Mucosa of descending colon (tissue), 3 donors: Measurements from ENCODE around the gene TTBK2. TPM values are rescaled to one million over a fixed set of nuclear protein-coding genes. Genes with fewer than 3 reads are reported as not detected.

Source experiments
- ATAC-seq: fragments of 200-7000 bp; cut with Tn5 transposase; one replicate; pipeline ENCODE4 v1.9.1; 2020; ENCODE audit warnings: mild to moderate bottlenecking, moderate library complexity
- DNase-seq, 3 donors: peaks; one replicate each; pipeline ENCODE4 v3.0.0-alpha.2; 2020
- H3K36me3 ChIP-seq: fragments of 200-600 bp; one replicate; pipeline ENCODE4 v1.8.0; 2021; ENCODE audit warnings: low read depth, mild to moderate bottlenecking
- H3K4me1 ChIP-seq: fragments of 200-600 bp; one replicate; pipeline ENCODE4 v1.8.0; 2021; ENCODE audit warnings: low read depth, mild to moderate bottlenecking
- H3K4me3 ChIP-seq: fragments of 200-600 bp; one replicate; pipeline ENCODE4 v1.8.0; 2021; ENCODE audit warnings: mild to moderate bottlenecking
- H3K9me3 ChIP-seq: fragments of 200-600 bp; one replicate; pipeline ENCODE4 v1.8.0; 2021; ENCODE audit warnings: mild to moderate bottlenecking
- CTCF ChIP-seq: fragments of 200-600 bp; IDR thresholded peaks from one replicate; pipeline ENCODE4 v1.8.0; 2022; ENCODE audit warnings: antibody characterized with exemption, mild to moderate bottlenecking
- intact Hi-C, 2 donors: fragments of 100-400 bp; cut with DNase I in 1 of 2; cut with micrococcal nuclease in 1 of 2; formaldehyde crosslinking; loops; one replicate each; pipeline versions ENCODE4 v1.11.0 to v1.11.1; 2022; cut with DNase I, micrococcal nuclease
- total RNA-seq, 3 donors: library from RNA; stranded (reverse); fragmentation: NEBNext Ultra II Directional in 2 of 3; extraction: Animal tissue kit (Norgen Biotek cat#: 25700) in 2 of 3; gene quantifications; one replicate each; pipeline versions ENCODE4 v1.2.1 to v1.2.4, GENCODE V29; 2021 to 2023
- donor health status: DM: no; HTN: no; CAD: no; lungs with moderate emphysema.
- donor health status: DM: no; HTN: no; CAD: no.
- donor health status: DM: no; HTN: yes; CAD: no.

The TTBK2 gene
- total RNA-seq, 3 donors from 2014 or later: 9.7 to 27.6 (median 11.4) TPM

- DNase-seq (no peak), ATAC-seq (no peak)
- intact Hi-C loops: no loop called here
- H3K4me3 ChIP-seq: no peak overlapping the region
- no peak for TF ChIP-seq CTCF
- H3K9me3 ChIP-seq: no peaks in the 10 kb centered on the region
- H3K36me3 ChIP-seq: peaks cover 14% of the 10 kb centered on the region
- no peaks in the 10 kb centered on the region for H3K4me1 ChIP-seq
These were observed 192.7 kb downstream of the TTBK2 start for GRCh38 chr15:42727750-42728381.

GRCh38 chr15:42726114-42726513, 194.5 kb downstream of the TTBK2 start:
- no peak for TF ChIP-seq CTCF
- Histone ChIP-seq H3K36me3 (peaks cover 10% of the 10 kb centered on the region), H3K9me3 (no peaks in the 10 kb centered on the region), H3K4me3 (no peak overlapping the region), H3K4me1 (no peaks in the 10 kb centered on the region)
- no peak for DNase-seq
- intact Hi-C loops: no loop called here
- no peak for ATAC-seq

GRCh38 chr15:42725331-42725903, 195.2 kb downstream of the TTBK2 start:
- DNase-seq (no peak), ATAC-seq (no peak)
- H3K36me3 ChIP-seq: peaks cover 10% of the 10 kb centered on the region
- no peaks in the 10 kb centered on the region for H3K4me1 ChIP-seq
- intact Hi-C loops: no loop called here
- no peak for TF ChIP-seq CTCF
- no peak overlapping the region for H3K4me3 ChIP-seq
- H3K9me3 ChIP-seq: no peaks in the 10 kb centered on the region

- Histone ChIP-seq H3K36me3 (peaks cover 10% of the 10 kb centered on the region), H3K9me3 (no peaks in the 10 kb centered on the region)
- ATAC-seq: no peak
These were observed 196.3 kb downstream of the TTBK2 start for GRCh38 chr15:42724276-42724675.

GRCh38 chr15:42723068-42723467, 197.5 kb downstream of the TTBK2 start:
- Histone ChIP-seq H3K4me1 (no peaks in the 10 kb centered on the region), H3K36me3 (peaks cover 3% of the 10 kb centered on the region), H3K9me3 (no peaks in the 10 kb centered on the region), H3K4me3 (no peak overlapping the region)
- DNase-seq (no peak), ATAC-seq (no peak)
- no peak for TF ChIP-seq CTCF
- intact Hi-C loops: no loop called here

More at GRCh38 chr15:42724276-42724675, 196.3 kb downstream of the TTBK2 start:
- H3K4me1 ChIP-seq: no peaks in the 10 kb centered on the region
- DNase-seq: no peak
- no peak overlapping the region for H3K4me3 ChIP-seq
- TF ChIP-seq CTCF: no peak
- intact Hi-C loops: no loop called here
